Activated T-cell treated with anti-CD3 and anti-CD28 coated beads for 1 hour (primary cell): ENCODE data around the gene RNF152.

Experiments
- DNase-seq: peaks from one replicate; pipeline ENCODE4 v3.0.0-alpha.2; 2020; ENCODE audit warnings: low read depth

The RNF152 gene

GRCh38 chr18:61893971-61894750 lies 1.4 kb upstream of the RNF152 start:
- peak; percentile 59 for DNase-seq

DNA sequence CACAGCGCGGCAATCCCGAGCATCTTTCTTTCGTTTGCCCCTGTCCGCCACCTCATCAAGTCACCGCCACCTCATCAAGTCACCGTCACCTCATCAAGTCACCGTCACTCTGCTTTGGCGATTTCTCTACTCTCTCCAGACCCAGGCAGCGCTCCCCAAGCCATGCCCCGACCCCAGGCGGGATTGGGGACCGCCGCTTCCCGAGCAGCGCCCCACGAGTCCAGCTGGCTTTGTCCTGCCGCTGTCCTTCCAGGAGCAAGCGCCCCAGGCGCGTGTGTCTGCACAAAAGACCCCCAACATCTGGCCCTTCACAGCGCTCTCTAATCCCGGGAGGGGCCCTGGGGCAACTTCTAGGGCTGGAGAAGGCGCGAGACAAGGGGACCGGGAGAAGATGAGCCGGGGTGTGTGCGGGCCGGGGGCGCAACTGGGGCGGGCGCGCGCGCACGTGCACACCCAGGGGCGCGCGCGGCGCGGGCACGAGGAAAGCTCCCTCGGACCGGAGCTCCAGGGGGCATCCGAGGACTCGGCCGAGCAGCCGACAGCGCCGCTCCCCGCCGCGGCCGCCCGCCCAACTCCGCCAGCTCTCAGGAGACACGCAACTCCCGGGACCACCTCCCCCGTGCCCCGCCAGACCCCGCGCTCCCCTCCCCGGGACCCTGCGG lies 633 bp upstream of the RNF152 start:
- no peak for DNase-seq

DNA sequence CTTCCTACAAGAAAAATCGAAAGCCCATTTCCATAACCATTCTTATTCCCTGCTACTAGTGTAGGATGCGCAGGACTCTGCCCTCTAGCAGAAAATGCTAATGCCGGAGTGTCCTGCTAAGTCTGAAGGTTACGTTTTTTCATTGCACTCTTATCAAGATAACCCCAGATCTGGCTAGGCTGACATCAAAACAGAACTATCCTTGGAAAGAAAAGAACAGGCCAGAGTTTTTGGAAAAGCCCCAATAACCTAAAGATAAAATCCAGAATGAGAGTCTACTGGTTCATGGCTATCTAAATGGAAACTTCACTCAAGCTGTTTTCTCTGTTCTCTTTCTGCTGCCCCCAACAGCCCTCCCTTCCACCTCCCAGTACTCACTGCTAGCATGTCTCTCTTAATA lies 913 bp downstream of the RNF152 start:
- no peak for DNase-seq

GRCh38 chr18:61891271-61891670 lies 1.5 kb downstream of the RNF152 start:
- no peak for DNase-seq

- no peak for DNase-seq
Measured at GRCh38 chr18:61890344-61890743, 2.5 kb downstream of the RNF152 start.

- DNase-seq, result no peak
Measured at GRCh38 chr18:61889541-61889940, 3.3 kb downstream of the RNF152 start.

DNA sequence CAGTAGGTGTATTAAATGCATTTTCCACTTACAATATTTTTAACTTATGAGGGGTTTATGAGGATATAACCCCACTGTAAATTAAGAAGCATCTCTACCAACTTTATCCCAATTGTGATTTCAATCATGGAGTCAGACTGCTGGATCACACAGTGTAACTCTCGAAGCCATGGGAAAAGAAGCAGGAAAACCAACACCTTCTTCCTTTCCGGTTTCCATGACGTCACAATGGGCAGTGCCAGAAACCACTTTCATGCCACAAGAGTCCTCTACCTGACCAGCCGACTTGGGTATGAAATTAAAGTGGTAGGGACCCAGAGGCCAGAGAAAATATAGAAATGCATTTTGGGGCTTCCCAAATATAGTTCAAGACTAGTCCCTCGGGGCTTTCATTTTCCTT lies 4.2 kb downstream of the RNF152 start:
- no peak for DNase-seq

DNA sequence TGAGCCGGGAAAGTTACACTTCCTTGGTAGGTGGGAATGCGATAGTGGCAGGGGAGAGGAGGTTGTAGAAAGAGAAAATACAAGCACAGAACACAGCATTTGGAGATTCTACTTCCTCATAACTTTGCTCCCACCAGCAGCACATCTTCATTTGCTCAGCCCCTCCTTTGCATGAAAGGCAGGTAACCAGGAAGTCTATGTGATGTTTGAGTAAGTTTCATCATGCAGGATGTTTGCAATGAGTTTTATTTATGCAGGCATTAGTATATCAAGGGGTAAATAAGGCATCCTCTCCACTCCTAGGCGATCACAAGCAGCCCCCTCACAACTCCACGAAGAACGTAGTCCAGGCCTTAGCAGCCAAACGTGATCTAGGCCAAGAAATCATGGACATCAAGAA lies 5.0 kb downstream of the RNF152 start:
- DNase-seq, result no peak

DNA sequence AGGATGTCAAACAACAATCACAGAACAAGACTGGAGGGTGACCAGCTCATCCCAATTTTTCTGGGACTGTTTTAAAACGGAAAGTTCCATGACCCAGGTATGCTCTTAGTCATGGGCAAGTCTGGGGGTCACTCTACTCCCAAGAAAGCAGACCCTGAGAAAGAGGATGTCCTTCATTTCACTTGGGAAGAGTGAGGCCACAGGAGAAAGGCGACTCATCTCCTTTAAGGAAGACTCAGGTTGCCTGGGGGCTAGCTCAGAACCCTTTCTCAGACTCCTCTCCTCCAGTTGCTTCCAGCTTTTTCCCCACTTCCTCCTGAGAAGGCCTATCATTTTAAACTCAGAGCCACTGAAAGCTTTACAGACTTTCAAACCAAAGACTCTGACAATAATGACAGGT lies 9.3 kb downstream of the RNF152 start:
- no peak for DNase-seq

GRCh38 chr18:61882296-61883004 lies 10.4 kb downstream of the RNF152 start:
- no peak for DNase-seq

DNA sequence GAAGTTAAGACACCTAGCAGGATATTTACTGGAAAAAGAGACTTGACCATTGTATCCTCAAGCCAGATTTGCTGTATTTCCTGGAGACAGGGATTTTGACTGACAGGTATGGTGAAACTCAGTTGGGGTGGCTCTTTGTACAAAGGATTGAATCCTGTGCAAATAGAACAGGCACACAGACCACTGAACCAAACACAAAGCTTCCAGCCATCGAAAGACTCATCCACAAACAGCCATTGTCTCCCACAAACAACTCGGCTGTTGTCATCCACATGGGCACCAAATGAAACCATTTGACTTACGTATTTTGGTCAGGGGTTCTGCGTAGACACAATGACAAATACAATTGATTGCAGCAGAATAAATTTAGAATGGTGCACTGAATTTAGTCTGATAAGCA lies 15.9 kb downstream of the RNF152 start:
- DNase-seq, result no peak

GRCh38 chr18:61870151-61870550 lies 22.7 kb downstream of the RNF152 start:
- no peak for DNase-seq

GRCh38 chr18:61869636-61870035 lies 23.2 kb downstream of the RNF152 start:
- DNase-seq, result no peak

- no peak for DNase-seq
Measured at GRCh38 chr18:61865466-61866175, 27.2 kb downstream of the RNF152 start.

GRCh38 chr18:61861372-61861771 lies 31.4 kb downstream of the RNF152 start:
- no peak for DNase-seq

- DNase-seq, result no peak
Measured at GRCh38 chr18:61860302-61860701, 32.5 kb downstream of the RNF152 start.

DNA sequence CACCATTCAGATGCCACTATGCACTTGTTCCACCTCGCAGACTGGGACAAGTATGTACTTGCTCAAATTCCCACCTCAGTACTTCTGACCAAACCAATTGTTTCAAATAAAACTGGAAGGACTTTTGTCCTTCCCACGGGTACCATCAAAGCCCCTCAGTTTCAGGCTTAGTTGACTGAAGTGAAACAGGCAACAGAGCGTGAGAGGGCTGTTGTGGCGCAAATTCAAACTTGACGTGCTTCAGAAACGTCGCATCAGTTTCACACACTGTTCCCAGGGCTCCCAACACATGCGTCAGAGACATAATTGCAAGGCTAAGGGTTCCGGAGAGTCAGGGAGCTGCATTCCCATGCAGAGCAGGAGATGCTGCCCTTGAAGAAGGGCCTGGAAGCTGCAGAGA lies 33.7 kb downstream of the RNF152 start:
- DNase-seq, result no peak

- no peak for DNase-seq
Measured at GRCh38 chr18:61856678-61857077, 36.1 kb downstream of the RNF152 start.

DNA sequence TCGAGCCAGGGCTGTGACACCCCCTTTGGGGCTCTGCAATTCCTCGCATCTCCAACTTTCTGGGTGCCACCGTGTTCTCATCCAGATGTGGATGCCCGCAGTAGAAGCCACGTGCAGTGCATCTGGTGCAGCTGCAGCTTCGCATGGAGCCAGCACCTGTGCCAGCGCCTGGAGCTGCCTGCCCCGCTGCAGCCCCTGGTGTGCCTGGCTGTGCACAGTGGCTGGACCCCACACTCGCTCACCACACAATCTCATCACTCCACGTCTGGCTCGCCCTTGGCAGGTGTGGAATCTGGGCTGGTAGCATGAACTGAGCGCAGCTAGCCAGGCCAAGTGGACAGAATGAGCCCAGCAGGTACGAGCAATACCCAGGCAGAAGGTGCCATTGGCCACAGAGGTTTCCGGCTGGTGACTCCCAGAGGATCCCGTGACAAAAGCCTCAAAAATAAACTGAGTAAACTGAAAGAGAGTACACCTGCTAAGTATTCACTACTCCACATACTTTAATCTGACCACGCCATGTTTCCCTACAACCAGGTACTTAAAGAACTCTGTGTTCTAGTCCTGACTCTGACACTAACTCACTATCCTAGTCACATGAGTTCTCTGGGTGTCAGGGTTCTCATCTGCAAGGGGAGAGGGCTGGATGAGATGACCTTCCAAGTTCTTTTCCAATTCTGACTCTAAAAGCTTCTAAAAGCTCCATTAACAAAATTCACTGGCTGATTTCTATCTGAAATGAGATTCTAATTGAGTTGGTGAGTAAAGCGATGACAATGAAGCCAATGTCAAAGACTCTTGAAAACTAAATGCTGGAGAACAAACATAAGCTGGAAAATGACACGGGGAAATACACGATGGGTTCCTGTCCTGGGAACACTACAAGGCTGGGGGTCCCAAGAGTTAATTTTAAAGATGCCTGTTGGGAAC lies 37.1 kb downstream of the RNF152 start:
- DNase-seq, result no peak

DNA sequence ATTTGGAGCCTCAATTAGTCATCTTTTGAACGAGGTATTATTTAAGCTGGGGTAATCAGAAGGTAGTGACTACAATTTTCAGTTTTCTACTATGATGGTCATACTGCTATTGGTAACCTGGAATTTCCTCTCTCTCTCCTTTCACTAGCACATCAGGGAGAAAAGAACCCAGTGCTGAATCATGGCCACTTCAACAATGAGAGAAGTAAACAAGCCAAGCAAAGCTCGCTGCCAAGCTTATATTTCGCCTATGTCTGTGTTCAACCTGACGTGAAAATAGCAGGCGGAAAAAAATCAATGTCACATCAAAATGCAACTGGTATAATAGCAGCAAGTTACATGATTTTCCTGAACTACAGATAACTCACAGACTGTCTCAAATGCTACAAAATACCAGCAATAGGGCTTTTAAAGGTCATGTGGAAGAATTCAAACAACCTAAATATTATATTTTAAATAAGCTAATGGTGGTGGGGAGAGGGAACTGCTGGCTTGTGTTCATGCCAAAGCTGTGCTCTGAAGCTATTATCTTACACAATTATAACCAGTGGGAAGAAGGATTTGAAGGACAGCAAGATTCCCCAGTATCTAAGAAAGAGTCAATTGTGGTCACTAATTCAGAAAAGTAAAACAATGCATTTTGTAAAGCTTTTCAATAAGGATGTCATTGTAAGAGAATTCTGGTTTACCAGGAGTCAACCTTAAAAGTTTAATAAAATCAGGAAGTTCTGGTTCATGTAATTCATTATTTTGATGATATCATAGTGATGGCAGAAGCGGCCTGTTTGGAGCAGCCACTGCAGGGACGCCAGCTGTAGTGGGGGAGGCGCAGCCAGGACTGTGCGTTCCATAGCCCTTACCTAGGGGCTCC lies 38.0 kb downstream of the RNF152 start:
- no peak for DNase-seq
